ENCODE results near the gene MTSS2.
"Not testable (repeated sequence)": the region's sequence is repeated elsewhere in the genome, so short reads cannot be mapped to it uniquely, and the experiment has no call there.

The MTSS2 gene

GRCh38 chr16:70684146-70685060 is 1.4 kb downstream of the MTSS2 start:
- no peak for DNase-seq

GRCh38 chr16:70683146-70683944 is 2.5 kb downstream of the MTSS2 start:
- no peak for DNase-seq

- DNase-seq, result no peak
These were observed 3.4 kb downstream of the MTSS2 start for GRCh38 chr16:70682239-70683145.

- DNase-seq, result no peak
These were observed 4.2 kb downstream of the MTSS2 start for GRCh38 chr16:70681382-70682238.

DNA sequence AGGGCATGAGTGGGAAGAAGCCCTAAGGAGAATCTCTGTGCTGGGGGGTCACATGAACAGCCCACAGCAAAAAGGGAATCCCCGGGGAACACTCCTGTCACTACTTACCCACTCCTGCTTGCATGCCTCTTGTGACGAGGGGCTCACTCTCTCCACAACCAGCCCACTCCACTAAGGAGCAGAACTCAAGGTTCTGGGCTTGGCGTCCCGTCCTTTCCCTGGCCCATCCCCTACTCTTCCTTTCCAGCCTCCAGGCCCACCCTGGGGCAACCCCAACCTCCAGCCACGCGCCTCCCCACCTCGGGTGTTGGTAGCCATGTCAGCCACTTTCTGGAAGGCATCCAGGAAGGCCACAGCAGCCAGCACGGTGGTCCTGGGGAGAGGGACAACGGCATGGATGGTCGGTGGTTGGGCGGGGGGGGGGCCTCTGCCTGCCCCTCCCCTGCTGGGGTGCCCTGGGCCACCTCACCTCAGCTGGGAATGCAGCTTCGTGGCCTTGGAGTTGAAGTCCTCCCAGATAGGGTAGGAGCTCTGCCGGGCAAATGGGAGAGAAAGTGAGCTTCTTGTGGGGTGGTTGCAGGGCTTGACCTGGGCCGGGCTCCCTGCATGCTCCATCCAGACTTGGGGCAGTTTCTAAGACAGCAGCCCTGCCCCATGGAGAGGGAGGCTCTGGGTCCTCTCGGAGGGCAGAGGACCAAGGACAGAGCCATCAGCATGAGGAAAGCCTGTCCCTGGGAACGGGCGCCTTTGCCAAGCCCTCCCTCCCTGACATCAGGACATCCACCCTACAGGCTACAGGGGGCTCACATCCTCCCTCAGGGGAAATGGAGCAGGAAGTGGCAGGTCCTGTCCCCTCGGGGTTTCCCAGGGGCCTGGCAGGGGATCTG is 5.1 kb downstream of the MTSS2 start:
- no peak for DNase-seq

GRCh38 chr16:70679671-70680494 is 6.0 kb downstream of the MTSS2 start:
- no peak for DNase-seq

DNA sequence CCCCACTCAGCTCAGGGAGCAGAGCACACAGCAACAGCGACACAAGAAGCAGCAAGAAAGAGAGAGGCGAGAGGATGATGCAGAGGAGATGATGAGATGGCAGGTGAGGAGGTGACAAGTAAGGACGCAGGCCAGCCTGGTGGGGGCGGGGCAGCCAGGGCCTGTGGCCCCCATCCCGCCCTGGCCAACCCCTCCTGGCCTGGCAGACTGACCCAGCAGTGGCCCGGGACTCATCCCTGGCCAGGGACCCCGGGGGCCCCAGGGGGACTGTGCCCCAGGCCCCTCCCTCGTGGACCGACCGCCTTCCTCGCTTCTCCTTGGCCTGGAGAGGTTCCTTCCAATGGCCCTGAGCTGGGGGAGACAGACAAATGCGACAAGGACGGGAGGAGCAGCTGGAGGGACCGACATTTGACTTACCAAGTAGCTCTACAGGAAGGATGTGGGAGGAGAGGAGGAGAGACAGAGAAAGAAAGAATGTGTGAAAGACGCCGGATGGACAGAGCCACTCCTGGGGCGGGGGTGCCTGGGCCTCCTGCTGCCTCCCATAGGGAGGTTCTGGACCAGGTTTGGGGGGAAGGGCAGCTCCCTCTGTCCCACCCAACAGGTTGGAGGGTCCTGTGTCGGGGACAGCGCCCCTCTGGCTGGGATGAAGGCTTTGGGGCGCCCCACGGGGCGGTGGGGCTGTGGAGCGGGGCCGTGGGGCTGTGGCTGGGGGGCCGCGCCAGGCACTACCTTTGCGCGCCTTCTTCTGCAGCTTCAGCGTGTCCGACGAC is 6.8 kb downstream of the MTSS2 start:
- no peak for DNase-seq

DNA sequence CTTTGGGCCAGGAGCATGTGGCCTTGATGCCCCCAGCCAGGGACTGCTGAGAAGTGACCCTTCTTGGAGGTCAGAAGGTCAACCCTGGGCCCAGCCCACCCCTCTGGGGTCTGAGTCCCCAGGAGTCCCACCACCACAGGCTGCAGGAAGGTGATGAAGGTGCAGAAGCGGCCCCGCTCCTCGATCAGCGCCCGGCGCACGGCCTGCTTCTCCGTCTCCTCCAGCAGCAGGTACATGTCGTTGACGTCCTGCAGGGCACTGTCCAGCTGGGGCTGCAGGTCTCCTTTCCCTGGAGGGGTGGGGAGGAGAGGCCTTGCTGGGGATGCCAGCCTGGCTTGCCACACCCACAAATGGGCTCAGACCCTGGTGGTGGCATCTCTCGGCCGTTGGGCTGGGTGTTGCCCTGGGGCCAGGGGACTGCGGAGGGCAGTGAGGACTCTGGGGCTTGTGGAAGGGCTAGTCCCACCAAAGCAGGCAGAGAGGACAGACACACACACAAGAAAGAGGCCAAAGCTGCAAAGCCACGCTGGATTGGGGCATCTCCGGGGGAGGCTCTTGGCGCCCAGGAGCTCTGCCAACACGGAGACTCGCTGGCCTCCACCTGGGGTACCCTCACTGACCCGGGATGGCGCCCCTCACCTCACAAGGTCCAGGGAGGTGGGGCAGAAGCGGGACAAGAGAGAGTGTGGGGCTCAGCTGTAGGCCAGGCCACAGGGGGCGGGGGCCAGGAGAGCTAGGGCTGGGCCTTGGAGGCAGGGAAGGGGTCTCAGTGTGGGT is 7.5 kb downstream of the MTSS2 start:
- no peak for DNase-seq

DNA sequence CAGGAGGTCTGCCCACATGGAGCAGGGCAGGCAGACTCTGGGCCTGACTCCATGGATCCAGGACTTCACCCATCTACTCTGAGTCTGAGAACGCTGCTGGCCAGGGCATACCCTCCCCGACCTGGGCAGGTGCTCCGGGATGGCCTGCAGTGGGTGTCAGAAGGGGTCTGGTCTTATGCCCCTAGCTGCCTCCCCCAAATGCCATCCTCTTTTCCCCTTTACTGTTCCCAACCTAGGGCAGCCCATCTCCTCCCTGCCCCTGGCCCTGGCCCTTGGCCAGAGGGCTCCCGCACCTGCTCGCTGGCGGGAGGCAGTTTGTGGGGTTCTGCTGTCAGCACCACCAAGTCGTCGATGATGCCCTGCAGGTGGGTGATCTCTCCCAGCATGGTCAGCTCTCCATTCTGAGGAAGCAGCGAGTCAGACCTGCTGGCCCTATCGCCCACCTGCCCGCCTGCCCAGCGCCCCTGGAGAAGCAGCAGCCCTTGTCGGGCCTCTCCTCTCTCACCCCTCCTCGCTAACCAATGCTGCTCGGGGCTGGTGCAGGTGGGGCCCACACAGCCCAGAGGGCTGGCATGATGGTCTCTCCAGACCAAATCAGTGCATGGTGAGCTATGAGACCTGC is 8.2 kb downstream of the MTSS2 start:
- DNase-seq, result no peak

DNA sequence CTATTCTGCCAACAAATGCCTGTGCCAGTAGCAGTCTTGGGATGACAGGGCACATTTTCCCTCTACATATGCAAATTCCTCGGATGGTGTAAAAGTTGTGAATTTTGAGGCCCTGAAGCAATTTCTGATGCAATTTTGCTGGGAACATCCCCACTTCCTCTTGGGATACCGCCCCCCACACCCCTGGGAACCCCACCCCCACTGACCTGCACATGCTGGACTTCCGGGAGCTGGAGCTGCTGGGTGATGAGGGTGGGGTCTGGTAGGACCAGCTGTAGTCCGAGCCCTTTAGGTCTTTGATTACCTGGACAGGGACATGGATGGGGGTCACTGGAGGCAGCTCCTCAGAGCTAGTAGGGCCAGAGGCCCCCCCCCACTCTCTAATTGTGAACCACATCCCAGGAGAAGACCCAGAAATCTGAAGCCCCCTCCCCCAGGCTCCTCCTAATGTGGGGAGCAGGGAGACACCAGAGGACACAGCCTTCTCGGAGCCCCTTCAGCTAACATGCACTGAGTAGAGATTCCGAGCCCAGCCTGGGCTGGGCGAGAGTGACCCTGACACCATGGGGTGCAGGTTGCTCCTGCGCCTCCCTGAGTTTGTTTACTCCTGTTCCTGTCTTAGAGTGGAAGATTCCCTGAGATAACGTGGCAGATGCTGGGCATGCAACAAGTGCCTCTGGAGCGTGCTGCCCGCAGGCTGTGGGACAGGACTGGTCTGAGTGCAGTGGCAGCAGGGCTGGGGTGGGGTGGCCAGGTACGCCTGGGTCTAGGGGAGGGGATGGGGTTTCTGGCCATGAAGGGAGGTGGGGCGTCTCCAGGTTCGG is 9.0 kb downstream of the MTSS2 start:
- no peak for DNase-seq

DNA sequence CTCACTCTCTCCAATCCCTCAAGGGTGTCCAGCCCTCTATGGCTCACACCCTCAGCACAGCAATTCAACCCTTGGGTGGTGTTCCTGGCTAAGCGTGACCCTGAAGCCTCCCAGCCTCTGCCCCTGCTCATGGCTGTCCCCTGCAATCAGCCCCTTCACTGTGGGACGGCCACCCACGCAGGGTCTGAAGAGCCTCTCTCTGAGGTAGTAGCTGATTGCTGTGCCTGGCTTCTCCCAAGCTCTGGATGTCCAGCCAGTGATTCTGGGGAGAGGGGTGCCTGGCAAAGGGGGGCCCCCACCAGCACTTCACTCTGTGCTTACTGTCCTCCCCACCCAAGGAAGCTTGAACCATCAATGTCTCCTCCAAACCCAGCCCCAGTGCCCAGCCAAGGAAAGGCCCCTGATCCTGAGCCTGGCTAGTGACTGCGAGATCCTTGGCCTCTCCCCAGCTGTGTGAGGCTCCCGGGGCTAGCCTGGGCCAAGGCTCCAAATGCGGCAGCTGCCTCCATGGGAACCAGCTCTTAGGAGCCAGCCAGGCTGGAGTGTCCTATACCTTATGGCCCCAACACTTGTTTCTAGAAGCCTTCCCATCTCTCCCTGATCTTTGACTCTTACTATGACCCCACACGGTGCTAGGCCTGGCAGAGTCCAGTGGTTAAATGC is 9.9 kb downstream of the MTSS2 start:
- no peak for DNase-seq

DNA sequence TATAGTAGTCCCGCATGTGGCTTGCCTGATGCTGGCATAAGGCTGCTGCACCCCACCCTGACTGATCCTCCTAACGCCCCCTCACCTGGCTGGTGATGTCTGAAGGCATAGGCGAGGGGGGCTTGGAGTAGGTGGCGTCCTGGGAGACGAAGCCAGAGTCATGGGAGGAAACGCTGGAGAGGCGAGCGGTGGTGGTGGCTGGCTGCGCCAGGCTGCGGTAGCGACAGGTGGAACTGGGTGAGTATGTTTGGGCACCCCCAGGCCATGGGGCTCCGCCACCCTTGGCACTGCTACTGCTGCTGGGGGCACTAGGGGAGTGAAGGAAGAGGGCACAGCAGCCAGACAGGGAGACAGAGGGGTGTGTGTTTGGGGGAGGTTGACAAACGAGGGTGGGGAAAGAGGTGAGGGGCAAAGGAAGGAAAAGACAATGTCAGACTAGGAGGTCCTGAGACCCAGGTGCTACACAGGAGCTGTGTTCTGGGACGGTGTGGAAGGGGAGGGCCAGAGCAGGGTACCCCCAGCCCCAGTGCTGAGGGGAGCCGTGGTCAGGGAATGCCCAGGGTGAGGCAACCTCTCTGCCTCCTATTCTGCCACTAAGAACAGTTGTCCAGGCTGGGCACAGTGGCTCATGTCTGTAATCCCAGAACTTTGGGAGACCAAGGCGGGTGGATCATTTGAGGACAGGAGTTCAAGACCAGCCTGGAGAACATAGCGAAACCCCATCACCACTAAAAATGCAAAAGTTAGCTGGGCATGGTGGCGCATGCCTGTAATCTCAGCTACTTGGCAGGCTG is 11.4 kb downstream of the MTSS2 start:
- no peak for DNase-seq

- not testable (repeated sequence) for DNase-seq
These were observed 14.9 kb downstream of the MTSS2 start for GRCh38 chr16:70670938-70671337.

DNA sequence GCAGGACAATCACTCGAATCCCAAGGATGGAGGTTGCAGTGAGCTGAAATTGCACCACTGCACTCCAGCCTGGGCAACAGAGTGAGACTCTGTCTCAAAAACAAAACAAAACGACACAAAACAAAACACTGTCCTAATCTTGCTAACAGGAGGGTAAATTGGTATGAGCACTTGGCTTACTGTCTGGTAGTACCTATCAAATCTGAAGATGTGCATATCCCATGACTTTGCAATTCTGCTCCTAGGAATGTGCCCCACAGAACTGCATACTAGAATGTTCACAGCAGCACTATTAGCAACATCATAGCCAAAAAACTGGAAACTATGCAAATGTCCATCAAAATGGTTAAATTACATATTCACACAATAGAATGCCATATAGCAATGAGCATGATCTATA is 15.7 kb downstream of the MTSS2 start:
- DNase-seq, result no peak
